Osteocyte (in vitro differentiated cells): ENCODE measurements around the gene ITGA6. TPM values are rescaled to one million over a fixed set of nuclear protein-coding genes. Genes with fewer than 3 reads are reported as not detected.

Experiments used
- DNase-seq: peaks from one replicate; pipeline ENCODE4 v3.0.0; 2021; ENCODE audit warnings: mixed read lengths; ENCODE audit not compliant: unreplicated experiment; ENCODE audit errors: extremely low spot score
- H3K27ac Mint-ChIP-seq: one replicate; pipeline ENCODE4 v1.8.0; 2021; ENCODE audit warnings: mild to moderate bottlenecking, mixed read lengths; ENCODE audit not compliant: unreplicated experiment
- H3K27me3 Mint-ChIP-seq: one replicate; pipeline ENCODE4 v1.8.0; 2021; ENCODE audit warnings: mixed read lengths; ENCODE audit not compliant: unreplicated experiment
- H3K36me3 Mint-ChIP-seq: one replicate; pipeline ENCODE4 v1.8.0; 2021; ENCODE audit warnings: mixed read lengths; ENCODE audit not compliant: unreplicated experiment
- H3K4me1 Mint-ChIP-seq: one replicate; pipeline ENCODE4 v1.8.0; 2021; ENCODE audit warnings: mixed read lengths; ENCODE audit not compliant: unreplicated experiment
- H3K4me3 Mint-ChIP-seq: one replicate; pipeline ENCODE4 v1.8.0; 2021; ENCODE audit warnings: mild to moderate bottlenecking, moderate library complexity, mixed read lengths; ENCODE audit not compliant: unreplicated experiment
- H3K9me3 Mint-ChIP-seq: one replicate; pipeline ENCODE4 v1.8.0; 2021; ENCODE audit warnings: mixed read lengths; ENCODE audit not compliant: unreplicated experiment
- total RNA-seq: library from RNA; stranded (reverse); gene quantifications from 2 replicates; pipeline ENCODE4 v1.2.1, GENCODE V29; 2021
- TF ChIP-seq, protein P1 (sequence below): fragments of 200-600 bp; sonication (generic); IDR thresholded peaks from 2 replicates; pipeline ENCODE4 v1.5.0; 2021; ENCODE audit warnings: antibody characterized with exemption, mild to moderate bottlenecking, moderate library complexity

The ITGA6 gene
- total RNA-seq, 1 donor from 2014 or later, result 4.2 TPM

DNA sequence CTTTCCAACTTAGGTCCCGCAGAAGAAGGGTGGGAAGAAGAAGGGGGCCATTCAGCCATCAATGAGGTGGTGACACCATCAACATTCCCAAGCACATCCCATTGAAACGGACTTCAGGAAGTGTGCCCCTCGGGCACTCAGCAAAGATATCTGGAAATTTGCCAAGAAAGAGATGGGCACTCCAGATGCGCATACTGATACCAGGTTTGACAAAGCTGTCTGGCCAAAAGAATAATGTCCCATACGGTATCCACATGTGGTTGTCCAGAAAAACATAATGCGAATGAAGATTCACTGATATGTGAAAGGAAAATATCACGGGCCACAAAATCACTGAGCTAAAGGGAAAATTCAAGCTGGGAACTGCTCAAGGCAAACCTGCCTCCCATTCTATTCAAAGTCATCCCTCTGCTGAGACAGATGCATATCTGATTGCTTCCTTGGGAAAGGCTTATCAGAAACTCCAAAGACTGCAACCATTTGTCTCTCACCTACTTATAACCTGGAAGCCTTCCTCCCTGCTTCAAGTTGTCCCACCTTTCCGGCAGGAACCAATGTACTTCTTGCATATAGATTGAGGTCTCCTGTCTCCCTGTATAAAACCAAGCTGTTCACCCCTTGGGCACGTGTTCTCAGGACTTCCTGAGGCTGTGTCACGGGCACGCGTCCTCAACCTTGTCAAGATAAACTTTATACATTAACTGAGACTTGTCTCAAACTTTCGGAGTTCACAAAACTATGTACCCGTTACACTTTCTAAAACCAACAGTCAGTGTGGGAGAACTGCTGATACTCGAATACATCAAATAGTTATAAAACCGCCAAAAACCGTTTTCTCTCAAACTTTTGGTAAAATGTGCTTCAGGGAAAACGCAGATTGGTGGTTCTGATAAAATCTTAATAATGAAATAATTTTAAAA, 127.2 kb downstream of the ITGA6 start:
- H3K9me3 Mint-ChIP-seq, result no peaks in the 10 kb centered on the region
- no peaks in the 10 kb centered on the region for H3K36me3 Mint-ChIP-seq
- peak overlapping the region; percentile 30 for H3K4me3 Mint-ChIP-seq
- no peaks in the 10 kb centered on the region for H3K27me3 Mint-ChIP-seq
- H3K4me1 Mint-ChIP-seq, result peaks cover 13% of the 10 kb centered on the region
- no peak overlapping the region for H3K27ac Mint-ChIP-seq
- TF ChIP-seq, protein P1, sequence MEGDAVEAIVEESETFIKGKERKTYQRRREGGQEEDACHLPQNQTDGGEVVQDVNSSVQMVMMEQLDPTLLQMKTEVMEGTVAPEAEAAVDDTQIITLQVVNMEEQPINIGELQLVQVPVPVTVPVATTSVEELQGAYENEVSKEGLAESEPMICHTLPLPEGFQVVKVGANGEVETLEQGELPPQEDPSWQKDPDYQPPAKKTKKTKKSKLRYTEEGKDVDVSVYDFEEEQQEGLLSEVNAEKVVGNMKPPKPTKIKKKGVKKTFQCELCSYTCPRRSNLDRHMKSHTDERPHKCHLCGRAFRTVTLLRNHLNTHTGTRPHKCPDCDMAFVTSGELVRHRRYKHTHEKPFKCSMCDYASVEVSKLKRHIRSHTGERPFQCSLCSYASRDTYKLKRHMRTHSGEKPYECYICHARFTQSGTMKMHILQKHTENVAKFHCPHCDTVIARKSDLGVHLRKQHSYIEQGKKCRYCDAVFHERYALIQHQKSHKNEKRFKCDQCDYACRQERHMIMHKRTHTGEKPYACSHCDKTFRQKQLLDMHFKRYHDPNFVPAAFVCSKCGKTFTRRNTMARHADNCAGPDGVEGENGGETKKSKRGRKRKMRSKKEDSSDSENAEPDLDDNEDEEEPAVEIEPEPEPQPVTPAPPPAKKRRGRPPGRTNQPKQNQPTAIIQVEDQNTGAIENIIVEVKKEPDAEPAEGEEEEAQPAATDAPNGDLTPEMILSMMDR, result no peak
- no peak for DNase-seq

DNA sequence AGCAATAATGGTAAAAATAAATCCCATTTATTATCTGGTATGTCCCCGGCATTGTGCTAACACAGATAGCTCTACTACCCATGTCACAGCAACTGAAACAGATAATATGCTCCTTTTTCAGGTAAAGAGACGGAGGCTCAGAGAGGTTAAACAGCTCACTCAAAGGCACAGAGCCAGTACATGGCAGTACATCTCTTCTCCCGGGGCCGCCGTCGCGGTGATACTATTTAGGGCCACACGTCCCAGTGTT, 127.8 kb downstream of the ITGA6 start:
- TF ChIP-seq, protein P1, result no peak
- H3K4me1 Mint-ChIP-seq, result peaks cover 13% of the 10 kb centered on the region
- H3K36me3 Mint-ChIP-seq, result no peaks in the 10 kb centered on the region
- peak overlapping the region; percentile 91 for H3K4me3 Mint-ChIP-seq
- DNase-seq, result no peak
- H3K27ac Mint-ChIP-seq, result peak overlapping the region; percentile 87
- H3K27me3 Mint-ChIP-seq, result no peaks in the 10 kb centered on the region
- H3K9me3 Mint-ChIP-seq, result no peaks in the 10 kb centered on the region

Other genes with a start within 250 kb of the ITGA6 start
- 7.2 and 7.3 TPM in 2 replicates for gene PDK1, start 128.5 kb downstream of the ITGA6 start, total RNA-seq